Measurements from ENCODE around the gene SEZ6.

GRCh38 chr17:28967221-28968135 lies 38.4 kb downstream of the SEZ6 start:
- TF ChIP-seq ZFP3 (CRISPR knock-in tag; IDR thresholded peaks at IDR 0.05): no peak
- no peak for TF ChIP-seq ISL1 (CRISPR knock-in tag; IDR thresholded peaks at IDR 0.05)
- no peak for TF ChIP-seq RARB (CRISPR knock-in tag; IDR thresholded peaks at IDR 0.05)
- no peak for TF ChIP-seq PATZ1 (CRISPR knock-in tag; IDR thresholded peaks at IDR 0.05; ENCODE audit: borderline replicate concordance)
- no peak for TF ChIP-seq PPARA (CRISPR knock-in tag; IDR thresholded peaks at IDR 0.05; ENCODE audit: borderline replicate concordance)
- TF ChIP-seq ZNF565 (CRISPR knock-in tag; conservative IDR thresholded peaks at IDR 0.05; ENCODE audit: low read depth): no peak
- TF ChIP-seq ARNTL (CRISPR knock-in tag; IDR thresholded peaks at IDR 0.05; ENCODE audit: borderline replicate concordance, low read depth): no peak

All from SK-N-SH treated with all-trans-retinoic acid at 6 μM for 48 hours (cell line).